Myometrial cell (primary cell): ENCODE results near the gene TBC1D12. TPM values are rescaled to one million over a fixed set of nuclear protein-coding genes. Genes with fewer than 3 reads are reported as not detected.

Source experiments
- total RNA-seq: library from RNA; depleted of rRNA; stranded (reverse); fragments of >200 nt; gene quantifications from 2 replicates; pipeline ENCODE4 v1.2.3, GENCODE V29; 2015

TBC1D12 gene
- total RNA-seq: 4.3 and 5.5 TPM in 2 replicates

DNA sequence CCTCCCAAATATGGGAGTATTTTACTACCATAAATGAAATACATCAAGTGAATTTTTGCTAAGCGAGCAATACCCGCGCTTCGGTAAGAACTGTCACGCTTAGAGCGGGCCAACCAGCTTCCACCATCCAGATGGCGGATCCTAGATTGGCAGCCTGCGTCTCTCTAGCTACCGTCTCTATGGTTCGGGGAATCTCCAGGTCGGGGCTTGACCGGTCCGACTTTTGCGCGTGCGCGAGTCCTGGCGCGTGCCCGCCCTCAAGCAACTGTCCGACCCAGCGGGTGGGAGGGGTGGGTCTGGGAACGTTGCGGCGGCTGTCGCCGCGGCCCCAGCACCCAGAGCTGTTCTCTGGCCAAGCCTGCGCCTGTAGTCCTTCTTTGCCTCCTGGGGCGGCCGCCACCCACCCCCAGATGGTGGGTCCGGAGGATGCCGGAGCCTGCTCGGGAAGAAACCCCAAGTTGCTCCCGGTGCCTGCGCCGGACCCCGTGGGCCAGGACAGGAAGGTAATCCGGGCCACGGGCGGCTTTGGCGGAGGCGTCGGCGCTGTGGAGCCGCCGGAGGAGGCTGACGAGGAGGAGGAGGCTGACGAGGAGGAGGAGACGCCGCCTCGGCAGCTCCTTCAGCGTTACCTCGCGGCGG lies at the start of gene TBC1D12:
TBC1D12 (plus strand) TSS at position 338 of the 639 bp plus-strand sequence; CDS start at position 411, 73 bp downstream.

DNA sequence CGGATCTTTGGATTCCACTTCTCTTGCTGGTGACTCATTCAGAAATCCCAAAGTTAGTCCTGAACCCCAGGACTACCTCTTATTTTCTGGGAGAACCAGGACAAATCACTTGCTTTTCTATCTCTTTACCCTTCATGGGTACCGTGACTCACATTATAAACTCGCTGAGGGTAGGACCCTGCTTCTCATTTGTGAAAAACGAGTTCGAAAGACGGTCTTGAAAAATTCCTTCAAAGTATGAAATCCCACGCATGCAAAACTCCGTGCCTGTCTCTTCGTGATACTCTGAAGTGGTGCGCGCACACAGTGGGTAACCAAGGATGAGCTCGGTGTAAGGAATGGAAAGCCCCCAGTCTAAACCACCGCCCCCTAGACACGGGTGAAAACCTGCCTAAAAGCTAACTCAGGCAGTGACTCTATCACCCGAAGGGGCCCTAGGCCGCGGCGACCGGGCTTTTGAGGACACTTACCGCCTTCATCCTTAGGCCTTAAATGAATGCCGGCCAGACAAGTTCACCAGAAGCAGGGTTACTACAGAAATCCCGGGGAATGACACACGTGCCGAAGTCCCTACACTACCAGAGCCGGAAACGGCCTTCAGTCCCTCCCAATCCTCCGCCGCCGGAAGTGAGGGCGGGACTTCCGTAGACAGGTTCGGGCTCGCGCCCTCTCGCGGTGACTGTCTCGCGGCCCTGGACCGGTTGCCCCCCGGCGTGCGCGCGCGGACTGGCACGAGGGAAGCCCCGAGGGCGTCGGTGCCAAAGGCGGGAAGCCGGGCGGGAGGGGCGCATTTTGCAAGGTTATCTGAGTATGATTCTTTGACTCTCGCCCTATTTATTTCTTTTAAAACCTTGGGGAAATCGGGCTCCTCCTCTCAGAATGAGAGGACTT lies 39.7 kb upstream of the TBC1D12 start, which contains the start of gene NOC3L:
NOC3L (minus strand) TSS at position 580 of the 891 bp plus-strand sequence; CDS start at position 479, 101 bp downstream.

DNA sequence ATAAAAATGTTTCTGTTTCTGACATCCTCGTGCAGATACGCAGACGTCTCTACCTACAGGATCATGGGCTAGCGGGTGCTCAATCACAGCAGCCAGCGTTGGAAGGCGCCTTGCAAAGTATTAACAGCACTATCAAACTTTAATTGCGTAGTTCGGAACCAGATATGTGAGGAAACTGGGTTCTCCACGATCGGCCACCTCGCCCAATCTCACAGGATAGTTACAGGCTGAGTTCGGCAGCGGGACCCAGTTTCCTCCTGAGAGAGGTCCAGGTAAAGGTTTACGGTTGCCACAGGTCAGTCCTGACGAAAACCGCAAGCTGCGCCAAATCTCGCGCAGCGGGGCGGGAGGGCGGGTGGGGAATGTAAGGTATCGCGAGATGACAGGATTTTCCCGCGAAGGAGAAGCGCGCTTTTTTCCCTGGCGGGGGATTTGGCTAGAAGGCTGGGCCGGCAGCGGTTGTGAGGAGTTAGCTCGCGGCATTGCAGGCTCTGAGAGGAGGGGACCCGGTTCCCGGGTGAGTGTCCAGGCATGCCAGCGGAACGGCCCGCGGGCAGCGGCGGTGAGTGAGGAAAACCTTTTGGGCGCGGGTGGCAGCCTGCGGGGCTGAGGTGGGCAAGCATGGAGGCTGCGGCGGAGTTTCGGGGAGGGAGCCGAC lies 143.2 kb downstream of the TBC1D12 start, which contains the start of gene HELLS:
HELLS (plus strand) TSS at position 398 of the 658 bp plus-strand sequence; CDS start at position 532, 134 bp downstream.

Other genes with a start within 250 kb of the TBC1D12 start
- gene NOC3L, start 39.6 kb upstream of the TBC1D12 start, total RNA-seq: 18.5 and 23.0 TPM in 2 replicates
- 15.0 and 23.4 TPM in 2 replicates for gene HELLS, start 143.2 kb downstream of the TBC1D12 start, total RNA-seq